Measurements from ENCODE around the gene SLCO2A1.
A peak's percentile ranks its signal among the peaks of the same experiment; 100 is the strongest.

The SLCO2A1 gene

GRCh38 chr3:133941415-133941821, 88.3 kb downstream of the SLCO2A1 start:
- peak; percentile 48 for DNase-seq (ENCODE audit: low read depth)
- no peak for TF ChIP-seq CTCF (IDR thresholded peaks at IDR 0.05; ENCODE audit: low read length, missing control alignments)
- no peak overlapping the region for H3K4me3 ChIP-seq (replicated peaks; ENCODE audit: low read depth, low read length)

DNA sequence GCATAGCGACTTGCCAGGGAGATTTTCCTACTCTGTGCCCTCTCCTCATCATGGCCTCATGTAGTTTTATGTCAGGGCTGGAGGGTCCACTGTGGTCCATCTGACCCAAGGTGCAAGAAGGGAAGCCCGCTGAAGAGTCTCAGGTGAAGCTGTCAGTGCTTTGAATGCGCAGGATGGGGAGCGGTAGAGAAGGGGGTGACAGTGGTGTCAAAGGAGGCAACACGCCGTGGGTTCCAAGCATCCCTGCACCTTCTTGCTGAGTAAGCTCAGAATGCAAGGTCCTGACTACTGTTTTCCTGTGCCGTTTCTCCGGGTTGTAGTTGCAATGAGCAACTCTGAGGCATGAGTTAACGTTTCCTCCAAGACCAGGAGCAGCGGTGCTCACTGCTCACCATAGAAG, 89.2 kb downstream of the SLCO2A1 start:
- DNase-seq (ENCODE audit: low read depth), result no peak
- no peak for TF ChIP-seq CTCF (IDR thresholded peaks at IDR 0.05; ENCODE audit: low read length, missing control alignments)
- no peak overlapping the region for H3K4me3 ChIP-seq (replicated peaks; ENCODE audit: low read depth, low read length)

DNA sequence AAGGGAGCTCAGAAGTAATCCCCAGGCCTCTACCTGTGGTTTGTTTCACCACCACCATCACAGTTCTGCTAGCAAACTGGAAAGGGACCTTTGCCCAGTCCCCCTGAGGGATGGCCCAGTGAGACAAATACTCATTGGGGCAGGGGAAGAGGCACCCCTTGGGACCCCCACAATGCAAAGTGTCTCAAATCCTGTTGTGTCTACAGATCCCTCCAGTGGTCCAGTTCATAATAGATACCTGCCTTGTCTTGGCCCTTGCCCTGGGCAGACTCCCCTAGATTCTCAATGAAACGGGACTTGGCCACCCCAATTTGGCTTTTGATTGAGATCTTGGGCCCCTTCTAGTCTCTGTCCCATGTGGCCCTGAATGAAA, 90.3 kb downstream of the SLCO2A1 start:
- H3K4me3 ChIP-seq (replicated peaks; ENCODE audit: low read depth, low read length), result no peak overlapping the region
- TF ChIP-seq CTCF (IDR thresholded peaks at IDR 0.05; ENCODE audit: low read length, missing control alignments), result no peak
- no peak for DNase-seq (ENCODE audit: low read depth)

GRCh38 chr3:133938770-133939462, 90.8 kb downstream of the SLCO2A1 start:
- H3K4me3 ChIP-seq (replicated peaks; ENCODE audit: low read depth, low read length), result no peak overlapping the region
- peak; percentile 56 for DNase-seq (ENCODE audit: low read depth)
- TF ChIP-seq CTCF (IDR thresholded peaks at IDR 0.05; ENCODE audit: low read length, missing control alignments), result peak; percentile 42

- TF ChIP-seq CTCF (IDR thresholded peaks at IDR 0.05; ENCODE audit: low read length, missing control alignments), result no peak
- DNase-seq (ENCODE audit: low read depth), result peak; percentile 74
Observed at GRCh38 chr3:133937756-133938601, 91.7 kb downstream of the SLCO2A1 start.

GRCh38 chr3:133937061-133937686, 92.6 kb downstream of the SLCO2A1 start:
- no peak overlapping the region for H3K4me3 ChIP-seq (replicated peaks; ENCODE audit: low read depth, low read length)
- no peak for TF ChIP-seq CTCF (IDR thresholded peaks at IDR 0.05; ENCODE audit: low read length, missing control alignments)
- DNase-seq (ENCODE audit: low read depth), result no peak

More at GRCh38 chr3:133937756-133938601, 91.7 kb downstream of the SLCO2A1 start:
- H3K4me3 ChIP-seq (replicated peaks; ENCODE audit: low read depth, low read length), result no peak overlapping the region

Data from fibroblast of pulmonary artery (primary cell).